OCI-LY3 (cell line): ENCODE results near the gene E2F2.

ENCODE experiments used
- EZH2phosphoT487 ChIP-seq: fragments of 200-600 bp; shearing (Covaris generic); IDR thresholded peaks from 2 replicates; pipeline ENCODE4 v1.6.1; 2018; ENCODE audit warnings: antibody characterized with exemption, mixed run types, low read depth
- TF ChIP-seq, protein P1 (sequence below): fragments of 200-600, 300-600 bp; sonication (generic); IDR thresholded peaks from 2 replicates; pipeline ENCODE4 v1.5.1; 2014; ENCODE audit warnings: antibody characterized with exemption, low read length, low read depth

DNA sequence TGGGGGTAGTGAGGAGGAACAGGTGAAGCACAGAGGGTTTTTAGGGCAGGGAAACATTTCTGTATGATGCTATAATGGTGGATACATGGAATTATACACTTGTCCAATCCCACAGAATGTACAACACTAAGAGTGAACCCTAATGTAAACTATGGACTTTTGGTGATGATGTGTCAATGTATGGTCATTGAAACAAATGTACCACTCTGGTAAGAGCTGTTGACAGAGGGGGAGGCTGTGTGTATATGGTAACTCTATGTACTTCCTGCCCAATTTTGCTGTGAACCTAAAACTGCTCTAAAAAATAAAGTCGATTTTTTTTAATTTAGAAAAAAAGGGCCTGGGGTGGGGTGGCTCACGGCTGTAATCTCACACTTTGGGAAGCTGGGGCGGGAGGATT lies 70.0 kb downstream of the E2F2 start:
- TF ChIP-seq EZH2phosphoT487 = no peak
- TF ChIP-seq, protein P1, sequence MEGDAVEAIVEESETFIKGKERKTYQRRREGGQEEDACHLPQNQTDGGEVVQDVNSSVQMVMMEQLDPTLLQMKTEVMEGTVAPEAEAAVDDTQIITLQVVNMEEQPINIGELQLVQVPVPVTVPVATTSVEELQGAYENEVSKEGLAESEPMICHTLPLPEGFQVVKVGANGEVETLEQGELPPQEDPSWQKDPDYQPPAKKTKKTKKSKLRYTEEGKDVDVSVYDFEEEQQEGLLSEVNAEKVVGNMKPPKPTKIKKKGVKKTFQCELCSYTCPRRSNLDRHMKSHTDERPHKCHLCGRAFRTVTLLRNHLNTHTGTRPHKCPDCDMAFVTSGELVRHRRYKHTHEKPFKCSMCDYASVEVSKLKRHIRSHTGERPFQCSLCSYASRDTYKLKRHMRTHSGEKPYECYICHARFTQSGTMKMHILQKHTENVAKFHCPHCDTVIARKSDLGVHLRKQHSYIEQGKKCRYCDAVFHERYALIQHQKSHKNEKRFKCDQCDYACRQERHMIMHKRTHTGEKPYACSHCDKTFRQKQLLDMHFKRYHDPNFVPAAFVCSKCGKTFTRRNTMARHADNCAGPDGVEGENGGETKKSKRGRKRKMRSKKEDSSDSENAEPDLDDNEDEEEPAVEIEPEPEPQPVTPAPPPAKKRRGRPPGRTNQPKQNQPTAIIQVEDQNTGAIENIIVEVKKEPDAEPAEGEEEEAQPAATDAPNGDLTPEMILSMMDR = no peak
